ENCODE measurements around the gene NDUFB1.

NDUFB1 gene

GRCh38 chr14:92121670-92122350 lies at the start of gene NDUFB1, which contains the start of gene CPSF2:
NDUFB1 (minus strand) TSS chr14:92121706; CDS start chr14:92117637, 4,069 bp downstream.
CPSF2 (plus strand) TSS chr14:92121969; CDS start chr14:92130985, 9,016 bp downstream.
- DNase-seq (ENCODE audit: low spot score): peak; percentile 83

GRCh38 chr14:92164958-92165357 lies 43.5 kb upstream of the NDUFB1 start:
- no peak for DNase-seq (ENCODE audit: low spot score)

- no peak for DNase-seq (ENCODE audit: low spot score)
These were observed 40.0 kb upstream of the NDUFB1 start for GRCh38 chr14:92161521-92161920.

- DNase-seq (ENCODE audit: low spot score): peak; percentile 34
These were observed 39.1 kb upstream of the NDUFB1 start for GRCh38 chr14:92160619-92161018.

- peak; percentile 10 for DNase-seq (ENCODE audit: low spot score)
These were observed 32.9 kb upstream of the NDUFB1 start for GRCh38 chr14:92154283-92154942.

- DNase-seq (ENCODE audit: low spot score): no peak
These were observed 32.1 kb upstream of the NDUFB1 start for GRCh38 chr14:92153581-92153980.

- DNase-seq (ENCODE audit: low spot score): no peak
These were observed 23.2 kb upstream of the NDUFB1 start for GRCh38 chr14:92144708-92145107.

- DNase-seq (ENCODE audit: low spot score): no peak
These were observed 22.5 kb upstream of the NDUFB1 start for GRCh38 chr14:92143962-92144361.

- DNase-seq (ENCODE audit: low spot score): no peak
These were observed 21.8 kb upstream of the NDUFB1 start for GRCh38 chr14:92143309-92143708.

- no peak for DNase-seq (ENCODE audit: low spot score)
These were observed 13.8 kb upstream of the NDUFB1 start for GRCh38 chr14:92135269-92135668.

GRCh38 chr14:92134456-92134855 lies 12.9 kb upstream of the NDUFB1 start:
- no peak for DNase-seq (ENCODE audit: low spot score)

- DNase-seq (ENCODE audit: low spot score): no peak
These were observed 1.3 kb upstream of the NDUFB1 start for GRCh38 chr14:92122761-92123160.

- no peak for DNase-seq (ENCODE audit: low spot score)
These were observed 808 bp upstream of the NDUFB1 start for GRCh38 chr14:92122351-92122677.

GRCh38 chr14:92121207-92121669 lies 268 bp downstream of the NDUFB1 start:
- DNase-seq (ENCODE audit: low spot score): peak; percentile 35

- no peak for DNase-seq (ENCODE audit: low spot score)
These were observed 12.0 kb downstream of the NDUFB1 start for GRCh38 chr14:92109490-92109889.

GRCh38 chr14:92108345-92109254 lies 12.9 kb downstream of the NDUFB1 start:
- DNase-seq (ENCODE audit: low spot score): no peak

GRCh38 chr14:92106143-92106926 lies 15.2 kb downstream of the NDUFB1 start, which contains the start of gene ATXN3:
ATXN3 (minus strand) TSS chr14:92106582; CDS start chr14:92106552, 30 bp downstream.
- DNase-seq (ENCODE audit: low spot score): peak; percentile 98

GRCh38 chr14:92105893-92106142 lies 15.7 kb downstream of the NDUFB1 start:
- no peak for DNase-seq (ENCODE audit: low spot score)

- DNase-seq (ENCODE audit: low spot score): no peak
These were observed 16.2 kb downstream of the NDUFB1 start for GRCh38 chr14:92105073-92105892.

- no peak for DNase-seq (ENCODE audit: low spot score)
These were observed 18.0 kb downstream of the NDUFB1 start for GRCh38 chr14:92103363-92103989.

- no peak for DNase-seq (ENCODE audit: low spot score)
These were observed 21.7 kb downstream of the NDUFB1 start for GRCh38 chr14:92099802-92100201.

Data from putamen (tissue), 1 donor.